Ovary (tissue), 3 donors: ENCODE results near the gene USH2A.

Experiments
- CTCF ChIP-seq, 3 donors: fragments of 450-650 bp in 2 of 3; fragments of 200-600 bp in 1 of 3; IDR thresholded peaks; one replicate each; pipeline versions ENCODE4 v1.5.1 to v1.8.0; 2016 to 2022; ENCODE audit warnings: antibody characterized with exemption in 3 of 3, mild to moderate bottlenecking in 1 of 3
- POLR2A ChIP-seq: fragments of 450-650 bp; IDR thresholded peaks from one replicate; pipeline ENCODE4 v1.6.1; 2017; ENCODE audit warnings: antibody characterized with exemption, mild to moderate bottlenecking, moderate library complexity
- donor health status: DM: no; HTN: no; CAD: no.

GRCh38 chr1:215789981-215790380 lies 633.3 kb downstream of the USH2A start:
- TF ChIP-seq CTCF (IDR thresholded peaks at IDR 0.05) (no peak), POLR2A (no peak)
